Stomach (tissue), 9 donors: Measurements from ENCODE around the gene CD48. TPM values are rescaled to one million over a fixed set of nuclear protein-coding genes. Genes with fewer than 3 reads are reported as not detected.

Experiments
- DNase-seq, 2 donors: peaks; one replicate each; pipeline versions ENCODE4 v3.0.0 to v3.0.0-alpha.2; 2013 to 2019
- H3K27ac ChIP-seq, 5 donors: fragments of 200-600 bp in 4 of 5; sonication (generic) in 4 of 5; one replicate each; pipeline ENCODE4 v1.5.1; 2013 to 2019; ENCODE audit warnings: mild to moderate bottlenecking in 1 of 5, moderate library complexity in 1 of 5
- H3K27me3 ChIP-seq, 3 donors: fragments of 200-600 bp; sonication (generic); one replicate each; pipeline ENCODE4 v1.5.1; 2017 to 2019; ENCODE audit warnings: mixed run types in 1 of 3
- H3K36me3 ChIP-seq, 4 donors: fragments of 200-600 bp; sonication (generic); 1 replicate in 3 of 4; 2 replicates in 1 of 4; pipeline ENCODE4 v1.5.1; 2016 to 2019
- H3K4me1 ChIP-seq, 4 donors: fragments of 200-600 bp; sonication (generic); one replicate each; pipeline ENCODE4 v1.5.1; 2016 to 2019
- H3K4me3 ChIP-seq, 4 donors: fragments of 200-600 bp; sonication (generic) in 3 of 4; one replicate each; pipeline ENCODE4 v1.5.1; 2016 to 2019; ENCODE audit warnings: mild to moderate bottlenecking in 1 of 4
- H3K9me3 ChIP-seq, 4 donors: fragments of 200-600 bp; sonication (generic); one replicate each; pipeline ENCODE4 v1.5.1; 2016 to 2019
- CTCF ChIP-seq, 7 experiments: fragments of 450-650 bp in 4 of 7; fragments of 200-600 bp in 3 of 7; sonication (generic) in 3 of 7; IDR thresholded peaks; one replicate each; pipeline ENCODE4 v1.5.1; 2016 to 2019; ENCODE audit warnings: antibody characterized with exemption in 7 of 7, control low read depth in 2 of 7, mild to moderate bottlenecking in 1 of 7
- EP300 ChIP-seq: sonication (generic); formaldehyde crosslinking; IDR thresholded peaks from one replicate; pipeline ENCODE4 v1.6.1; 2017; ENCODE audit warnings: antibody characterized with exemption
- POLR2A ChIP-seq, 4 donors: fragments of 450-650 bp; IDR thresholded peaks; one replicate each; pipeline ENCODE4 v1.6.1; 2016; ENCODE audit warnings: antibody characterized with exemption in 4 of 4, control low read depth in 2 of 4, mild to moderate bottlenecking in 1 of 4, moderate library complexity in 1 of 4
- POLR2AphosphoS5 ChIP-seq, 3 donors: sonication (generic); formaldehyde crosslinking; IDR thresholded peaks; one replicate each; pipeline ENCODE4 v1.6.1; 2016; ENCODE audit warnings: antibody characterized with exemption in 3 of 3
- WGBS, 5 donors: extraction: QIAGEN DNeasy Blood & Tissue Kit in 3 of 5; methylation state at CpG; one replicate each; pipeline versions ENCODE4 v1.1.5 to v1.1.7; 2013 to 2018; 5-methylcytosine and 5-hydroxymethylcytosine counted together
- intact Hi-C: fragments of 100-400 bp; cut with DNase I; formaldehyde crosslinking; loops from one replicate; pipeline ENCODE4 v1.15.1; 2023; ENCODE audit warnings: low total_unique reads
- polyA plus RNA-seq, 3 donors: library from polyadenylated mRNA; stranded (reverse); fragments of 200-250 nt; gene quantifications; one replicate each; pipeline ENCODE4 v1.2.3, GENCODE V29; 2013
- total RNA-seq, 5 donors: library from RNA; depleted of rRNA; stranded (reverse); fragments of >200 nt; gene quantifications; one replicate each; pipeline versions ENCODE4 v1.1.0 to v1.2.3, GENCODE V29; 2014 to 2016
- donor health status: healthy with polysubstance abuse.
- donor health status: Bipolar disorder and iron deficiency.
- donor health status: healthy.

The CD48 gene
- total and polyA plus RNA-seq, 8 donors, result 0.58 to 23.7 (median 8.8) TPM; not detected in 2

DNA sequence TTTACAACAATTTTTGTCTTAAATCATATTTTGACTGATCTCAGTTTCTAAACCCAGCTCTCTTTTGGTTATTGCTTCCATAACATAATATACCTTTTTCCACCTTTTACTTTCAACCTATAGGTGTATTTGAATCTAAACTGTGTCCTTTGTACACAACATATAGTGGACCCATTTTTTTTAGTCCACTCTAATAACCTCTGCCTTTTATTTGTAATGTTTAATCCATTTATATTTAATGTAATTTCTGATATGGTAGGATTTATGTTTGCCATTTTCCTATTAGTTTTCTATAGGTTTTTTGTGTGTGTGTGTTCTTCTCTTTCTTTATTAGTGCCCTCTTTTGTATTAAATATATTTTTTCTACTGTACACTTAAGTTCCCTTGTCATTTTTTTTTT lies 42.3 kb downstream of the CD48 start:
- no peaks in the 10 kb centered on the region for H3K36me3 ChIP-seq
- intact Hi-C loops, result no loop called here
- TF ChIP-seq EP300 (no peak), POLR2A (IDR thresholded peaks at IDR 0.05) (no peak), CTCF (IDR thresholded peaks at IDR 0.05) (no peak), POLR2AphosphoS5 (IDR thresholded peaks at IDR 0.05) (no peak)
- no peak overlapping the region for H3K4me3 ChIP-seq
- DNase-seq, result no peak
- H3K9me3 ChIP-seq, result peaks cover 0 to 9% (median 2%) of the 10 kb centered on the region in 4 donors
- H3K27me3 ChIP-seq, result peaks cover 0 to 11% (median 0%) of the 10 kb centered on the region in 3 donors
- peaks cover 0 to 33% (median 4%) of the 10 kb centered on the region in 4 donors for H3K4me1 ChIP-seq
- no peak overlapping the region for H3K27ac ChIP-seq

GRCh38 chr1:160667896-160668295 lies 43.7 kb downstream of the CD48 start:
- no peak for DNase-seq
- intact Hi-C loops, result no loop called here
- WGBS, 5 donors, result 84 to 95% (median 93%) methylated on average over 2 of the region's 2 CpGs
- Histone ChIP-seq H3K4me3 (no peak overlapping the region), H3K27me3 (no peaks in the 10 kb centered on the region), H3K9me3 (peaks cover 0 to 9% (median 2%) of the 10 kb centered on the region in 4 donors), H3K36me3 (no peaks in the 10 kb centered on the region), H3K27ac (no peak overlapping the region), H3K4me1 (peaks cover 0 to 26% (median 4%) of the 10 kb centered on the region in 4 donors)
- TF ChIP-seq POLR2A (IDR thresholded peaks at IDR 0.05), result no peak

GRCh38 chr1:160666079-160666442 lies 45.6 kb downstream of the CD48 start:
- intact Hi-C loops, result no loop called here
- no peak for DNase-seq

GRCh38 chr1:160665330-160666078 lies 46.1 kb downstream of the CD48 start:
- intact Hi-C loops, result no loop called here

More at GRCh38 chr1:160666079-160666442, 45.6 kb downstream of the CD48 start:
- Histone ChIP-seq H3K9me3 (peaks cover 0 to 9% (median 2%) of the 10 kb centered on the region in 4 donors), H3K27me3 (no peaks in the 10 kb centered on the region), H3K27ac (peak overlapping the region in 4 of 5 donors; percentile 2 to 80 (median 59)), H3K4me3 (no peak overlapping the region), H3K4me1 (peaks cover 0 to 26% (median 4%) of the 10 kb centered on the region in 4 donors), H3K36me3 (no peaks in the 10 kb centered on the region)
- TF ChIP-seq EP300, result no peak
- no peak for TF ChIP-seq CTCF (IDR thresholded peaks at IDR 0.05)
- TF ChIP-seq POLR2A (IDR thresholded peaks at IDR 0.05), result no peak
- no peak for TF ChIP-seq POLR2AphosphoS5 (IDR thresholded peaks at IDR 0.05)
- 60 to 75% (median 66%) methylated on average over 3 of the region's 3 CpGs for WGBS, 5 donors

More at GRCh38 chr1:160665330-160666078, 46.1 kb downstream of the CD48 start:
- Histone ChIP-seq H3K4me3 (no peak overlapping the region), H3K36me3 (no peaks in the 10 kb centered on the region), H3K27ac (peak overlapping the region; percentile 2 to 80 (median 47)), H3K4me1 (peaks cover 0 to 26% (median 4%) of the 10 kb centered on the region in 4 donors), H3K27me3 (no peaks in the 10 kb centered on the region), H3K9me3 (peaks cover 0 to 9% (median 2%) of the 10 kb centered on the region in 4 donors)
- 19 to 36% (median 34%) methylated on average over 6 of the region's 6 CpGs for WGBS, 5 donors
- TF ChIP-seq POLR2AphosphoS5 (IDR thresholded peaks at IDR 0.05), result no peak
- TF ChIP-seq POLR2A (IDR thresholded peaks at IDR 0.05), result no peak
- no peak for TF ChIP-seq CTCF (IDR thresholded peaks at IDR 0.05)
- TF ChIP-seq EP300, result no peak
- peak; percentile 41 to 52 for DNase-seq
